Breast epithelium (tissue), 3 donors: ENCODE measurements around the gene FKBP4.

Experiments used
- POLR2A ChIP-seq: fragments of 450-650 bp; IDR thresholded peaks from one replicate; pipeline ENCODE4 v1.6.1; 2016; ENCODE audit warnings: antibody characterized with exemption, mild to moderate bottlenecking, moderate library complexity
- POLR2AphosphoS5 ChIP-seq, 3 donors: sonication (generic); formaldehyde crosslinking; IDR thresholded peaks; one replicate each; pipeline ENCODE4 v1.6.1; 2017; ENCODE audit warnings: antibody characterized with exemption in 3 of 3
- TF ChIP-seq, protein P1 (sequence below), 3 donors: fragments of 450-650 bp; IDR thresholded peaks; one replicate each; pipeline ENCODE4 v1.5.1; 2016 to 2017; ENCODE audit warnings: antibody characterized with exemption in 3 of 3, mild to moderate bottlenecking in 3 of 3, moderate library complexity in 3 of 3

GRCh38 chr12:2756756-2757155, 38.0 kb upstream of the FKBP4 start:
- TF ChIP-seq, protein P1, sequence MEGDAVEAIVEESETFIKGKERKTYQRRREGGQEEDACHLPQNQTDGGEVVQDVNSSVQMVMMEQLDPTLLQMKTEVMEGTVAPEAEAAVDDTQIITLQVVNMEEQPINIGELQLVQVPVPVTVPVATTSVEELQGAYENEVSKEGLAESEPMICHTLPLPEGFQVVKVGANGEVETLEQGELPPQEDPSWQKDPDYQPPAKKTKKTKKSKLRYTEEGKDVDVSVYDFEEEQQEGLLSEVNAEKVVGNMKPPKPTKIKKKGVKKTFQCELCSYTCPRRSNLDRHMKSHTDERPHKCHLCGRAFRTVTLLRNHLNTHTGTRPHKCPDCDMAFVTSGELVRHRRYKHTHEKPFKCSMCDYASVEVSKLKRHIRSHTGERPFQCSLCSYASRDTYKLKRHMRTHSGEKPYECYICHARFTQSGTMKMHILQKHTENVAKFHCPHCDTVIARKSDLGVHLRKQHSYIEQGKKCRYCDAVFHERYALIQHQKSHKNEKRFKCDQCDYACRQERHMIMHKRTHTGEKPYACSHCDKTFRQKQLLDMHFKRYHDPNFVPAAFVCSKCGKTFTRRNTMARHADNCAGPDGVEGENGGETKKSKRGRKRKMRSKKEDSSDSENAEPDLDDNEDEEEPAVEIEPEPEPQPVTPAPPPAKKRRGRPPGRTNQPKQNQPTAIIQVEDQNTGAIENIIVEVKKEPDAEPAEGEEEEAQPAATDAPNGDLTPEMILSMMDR (IDR thresholded peaks at IDR 0.05): no peak
- TF ChIP-seq POLR2A (no peak), POLR2AphosphoS5 (IDR thresholded peaks at IDR 0.05) (no peak)
